ENCODE data around the gene HIRA. TPM values are rescaled to one million over a fixed set of nuclear protein-coding genes. Genes with fewer than 3 reads are reported as not detected.
"Not testable (repeated sequence)": the region's sequence is repeated elsewhere in the genome, so short reads cannot be mapped to it uniquely, and the experiment has no call there.

HIRA gene
- total RNA-seq, 1 experiment from 2014 or later, result 51.0 TPM

DNA sequence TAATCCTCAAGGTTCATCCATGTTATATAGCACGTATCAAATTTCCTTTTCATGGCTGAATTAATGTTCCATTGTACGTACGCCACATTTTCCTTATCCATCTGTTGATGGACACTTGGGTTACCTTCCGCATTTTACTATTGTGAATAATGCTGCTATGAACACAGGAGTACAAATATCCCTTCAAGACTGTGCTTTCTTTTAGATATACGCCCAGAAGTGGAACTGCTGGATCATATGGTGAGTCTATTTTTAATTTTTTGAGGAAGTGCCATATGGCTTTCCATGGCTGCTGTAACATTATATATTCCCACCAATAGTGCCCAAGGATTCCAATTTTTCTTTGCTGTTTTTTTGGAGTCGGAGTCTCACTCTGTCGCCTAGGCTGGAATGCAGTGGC, 6.8 kb upstream of the HIRA start:
- H3K4me1 Mint-ChIP-seq, result peaks cover under 1% of the 10 kb centered on the region; the same call in 1 of the 2 replicates
- peaks cover 11% of the 10 kb centered on the region for H3K36me3 Mint-ChIP-seq
- DNase-seq (ENCODE audit: low spot score), result no peak
- no peaks in the 10 kb centered on the region for H3K27me3 Mint-ChIP-seq (ENCODE audit: low read depth)
- H3K4me3 Mint-ChIP-seq, result no peak overlapping the region
- POLR2A ChIA-PET, result no interaction called here
- CTCF ChIA-PET, result no interaction called here
- TF ChIP-seq TCF7 (CRISPR knock-in tag; IDR thresholded peaks at IDR 0.05; ENCODE audit: low read depth) (no peak), TP53 (CRISPR knock-in tag; IDR thresholded peaks at IDR 0.05) (no peak), E2F4 (CRISPR knock-in tag; IDR thresholded peaks at IDR 0.05; ENCODE audit: borderline replicate concordance, low read depth) (no peak), ZSCAN18 (CRISPR knock-in tag; IDR thresholded peaks at IDR 0.05) (no peak), ZNF121 (CRISPR knock-in tag; IDR thresholded peaks at IDR 0.05) (no peak), FOXP4 (CRISPR knock-in tag; IDR thresholded peaks at IDR 0.05) (no peak), ZNF396 (CRISPR knock-in tag; IDR thresholded peaks at IDR 0.05; ENCODE audit: borderline replicate concordance) (no peak), GTF2I (CRISPR knock-in tag; conservative IDR thresholded peaks at IDR 0.05) (no peak), IRF1 (CRISPR knock-in tag; IDR thresholded peaks at IDR 0.05) (no peak), ZNF416 (CRISPR knock-in tag; IDR thresholded peaks at IDR 0.05) (no peak), NFYB (CRISPR knock-in tag; conservative IDR thresholded peaks at IDR 0.05; ENCODE audit: low read depth) (no peak), ZNF281 (CRISPR knock-in tag; IDR thresholded peaks at IDR 0.05) (no peak), SP1 (CRISPR knock-in tag; conservative IDR thresholded peaks at IDR 0.05) (no peak), IRF2 (CRISPR knock-in tag; IDR thresholded peaks at IDR 0.05; ENCODE audit: borderline replicate concordance, low read depth) (no peak), CREM (CRISPR knock-in tag; IDR thresholded peaks at IDR 0.05) (no peak), ZNF232 (CRISPR knock-in tag; IDR thresholded peaks at IDR 0.05) (no peak)
- TF ChIP-seq, protein P1, sequence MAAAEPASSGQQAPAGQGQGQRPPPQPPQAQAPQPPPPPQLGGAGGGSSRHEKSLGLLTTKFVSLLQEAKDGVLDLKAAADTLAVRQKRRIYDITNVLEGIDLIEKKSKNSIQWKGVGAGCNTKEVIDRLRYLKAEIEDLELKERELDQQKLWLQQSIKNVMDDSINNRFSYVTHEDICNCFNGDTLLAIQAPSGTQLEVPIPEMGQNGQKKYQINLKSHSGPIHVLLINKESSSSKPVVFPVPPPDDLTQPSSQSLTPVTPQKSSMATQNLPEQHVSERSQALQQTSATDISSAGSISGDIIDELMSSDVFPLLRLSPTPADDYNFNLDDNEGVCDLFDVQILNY (CRISPR knock-in tag; IDR thresholded peaks at IDR 0.05), result no peak
- no peaks in the 10 kb centered on the region for H3K9me3 Mint-ChIP-seq
- ATAC-seq, result no peak
- no peak overlapping the region for H3K27ac Mint-ChIP-seq

DNA sequence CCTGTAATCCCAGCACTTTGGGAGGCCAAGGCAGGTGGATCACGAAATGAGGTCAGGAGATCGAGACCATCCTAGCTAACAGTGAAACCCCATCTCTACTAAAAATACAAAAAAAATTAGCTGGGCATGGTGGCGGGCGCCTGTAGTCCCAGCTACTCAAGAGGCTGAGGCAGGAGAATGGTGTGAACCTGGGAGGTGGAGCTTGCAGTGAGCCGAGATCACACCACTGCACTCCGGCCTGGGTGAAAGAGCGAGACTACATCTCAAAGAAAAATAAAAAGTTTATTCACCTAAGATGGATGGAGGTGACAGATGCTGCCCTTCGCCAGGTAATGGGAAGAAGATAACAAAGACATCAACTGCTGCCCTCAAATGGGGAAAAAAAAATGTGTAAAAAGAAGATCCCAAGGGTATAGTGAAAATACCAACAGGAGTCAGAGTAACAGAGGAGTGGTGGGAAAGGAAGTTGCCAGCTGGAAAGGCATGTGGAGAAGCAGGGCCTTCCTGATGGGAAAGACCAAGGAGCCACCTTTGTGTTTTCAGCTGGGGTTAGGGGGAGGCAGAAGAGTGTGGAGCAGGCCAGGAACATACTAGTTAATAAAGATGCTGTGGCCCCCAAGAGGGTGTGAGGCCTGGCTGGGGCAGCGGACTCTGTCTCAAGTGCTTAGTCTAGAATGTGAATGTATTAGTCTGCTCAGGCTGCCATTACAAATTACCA, 5.1 kb upstream of the HIRA start:
- CTCF ChIA-PET; DNase-seq (ENCODE audit: low spot score); POLR2A ChIA-PET; H3K36me3 Mint-ChIP-seq; H3K4me1 Mint-ChIP-seq; H3K27me3 Mint-ChIP-seq (ENCODE audit: low read depth); H3K27ac Mint-ChIP-seq; H3K9me3 Mint-ChIP-seq; H3K4me3 Mint-ChIP-seq; ATAC-seq: not testable (repeated sequence)
